HepG2 (cell line): ENCODE data around the gene IRF7. TPM values are rescaled to one million over a fixed set of nuclear protein-coding genes. Genes with fewer than 3 reads are reported as not detected.

ENCODE experiments used
- ARID2 ChIP-seq: sonication (generic); formaldehyde crosslinking; IDR thresholded peaks from 2 replicates; pipeline ENCODE4 v1.8.1; 2022; ENCODE audit warnings: mild to moderate bottlenecking, missing genetic modification reagents, borderline replicate concordance
- ATM ChIP-seq: fragments of 450-650 bp; IDR thresholded peaks from 2 replicates; pipeline ENCODE4 v1.7.1; 2017; ENCODE audit warnings: mild to moderate bottlenecking, borderline replicate concordance
- CREB1 ChIP-seq, 2 experiments: fragments of 450-650 bp in 1 of 2; IDR thresholded peaks; 2 replicates each; pipeline ENCODE4 v1.6.1; 2016 to 2017; ENCODE audit warnings: control low read depth in 1 of 2, mild to moderate bottlenecking in 1 of 2, missing compliant biosample characterization in 1 of 2, missing genetic modification characterization in 1 of 2
- ERF ChIP-seq: IDR thresholded peaks from 2 replicates; pipeline ENCODE4 v1.6.1; 2018; ENCODE audit warnings: missing biosample characterization, missing genetic modification reagents
- GATAD2A ChIP-seq: IDR thresholded peaks from 2 replicates; pipeline ENCODE4 v1.6.1; 2016
- HDAC6 ChIP-seq: fragments of 200-600 bp; sonication (generic); IDR thresholded peaks from 2 replicates; pipeline ENCODE4 v1.7.0; 2017; ENCODE audit warnings: mild to moderate bottlenecking, antibody characterized with exemption, low read length, low read depth
- MATR3 ChIP-seq: sonication (generic); formaldehyde crosslinking; IDR thresholded peaks from 2 replicates; pipeline ENCODE4 v1.4.0; 2020; ENCODE audit warnings: missing genetic modification reagents
- MYC ChIP-seq: sonication (generic); formaldehyde crosslinking; IDR thresholded peaks from 2 replicates; pipeline ENCODE4 v1.9.0; 2021; ENCODE audit warnings: missing genetic modification reagents, borderline replicate concordance
- NFYB ChIP-seq: sonication (generic); formaldehyde crosslinking; IDR thresholded peaks from 2 replicates; pipeline ENCODE4 v1.4.0; 2020; ENCODE audit warnings: missing genetic modification reagents
- RBM39 ChIP-seq: fragments of 200-400 bp; formaldehyde crosslinking; IDR thresholded peaks from one replicate; pipeline ENCODE4 v1.6.1; 2018; ENCODE audit warnings: antibody characterized with exemption, mild to moderate bottlenecking, low read depth, low read length; ENCODE audit not compliant: poor library complexity, severe bottlenecking
- ZBTB38 ChIP-seq: sonication (generic); formaldehyde crosslinking; IDR thresholded peaks from 2 replicates; pipeline ENCODE4 v1.5.1; 2020; ENCODE audit warnings: mild to moderate bottlenecking, missing genetic modification reagents
- ZC3H13 ChIP-seq: sonication (generic); formaldehyde crosslinking; IDR thresholded peaks from 2 replicates; pipeline ENCODE4 v1.8.1; 2023; ENCODE audit warnings: mild to moderate bottlenecking, missing genetic modification reagents, moderate library complexity
- ZFX ChIP-seq: sonication (generic); formaldehyde crosslinking; IDR thresholded peaks from 2 replicates; pipeline ENCODE4 v1.4.0; 2020; ENCODE audit warnings: mild to moderate bottlenecking, low read depth, missing genetic modification reagents, moderate library complexity
- ZNF530 ChIP-seq: sonication (generic); formaldehyde crosslinking; IDR thresholded peaks from 2 replicates; pipeline ENCODE4 v1.5.0; 2020; ENCODE audit warnings: low read depth, mild to moderate bottlenecking, missing genetic modification reagents
- polyA plus RNA-seq, 8 experiments: library from polyadenylated mRNA; depleted of rRNA in 3 of 8; stranded (reverse) in 7 of 8; unstranded in 1 of 8; fragments of >200 nt; fragmentation: Illumina TruSeq in 4 of 8; extraction: Trizol in 4 of 8; gene quantifications; 2 replicates each; pipeline versions ENCODE4 v1.2.1 to v1.2.3, GENCODE V29; 2011 to 2016; ENCODE audit warnings: low read depth in 4 of 8, missing spikeins in 1 of 8, mixed read lengths in 1 of 8; ENCODE audit not compliant: insufficient read depth in 1 of 8
- total RNA-seq, 5 experiments: library from RNA; depleted of rRNA; stranded (reverse); fragments of >200 nt; fragmentation: Illumina TruSeq; extraction: Trizol; gene quantifications; 2 replicates each; pipeline ENCODE4 v1.2.3, GENCODE V29; 2016; ENCODE audit warnings: low read depth in 1 of 5
- TF ChIP-seq, protein P1 (sequence below): IDR thresholded peaks from 2 replicates; pipeline ENCODE4 v1.6.1; 2016; ENCODE audit warnings: mild to moderate bottlenecking
- TF ChIP-seq, protein P2 (sequence below): sonication (generic); formaldehyde crosslinking; conservative IDR thresholded peaks from 2 replicates; pipeline ENCODE4 v1.8.1; 2023; ENCODE audit warnings: missing genetic modification reagents
- TF ChIP-seq, protein P3 (sequence below): IDR thresholded peaks from 2 replicates; pipeline ENCODE4 v1.6.1; 2016
- TF ChIP-seq, protein P4 (sequence below): sonication (generic); formaldehyde crosslinking; IDR thresholded peaks from 2 replicates; pipeline ENCODE4 v1.5.1; 2020; ENCODE audit warnings: mild to moderate bottlenecking, moderate library complexity, missing genetic modification reagents
- TF ChIP-seq, protein P5 (sequence below): sonication (generic); formaldehyde crosslinking; IDR thresholded peaks from 2 replicates; pipeline ENCODE4 v1.8.1; 2023; ENCODE audit warnings: mild to moderate bottlenecking, missing genetic modification reagents

Gene IRF7
- total and polyA plus RNA-seq, 2 of the 13 experiments (the other 11 are each of a cell fraction or from before 2014, with no cell fraction given) = not detected

DNA sequence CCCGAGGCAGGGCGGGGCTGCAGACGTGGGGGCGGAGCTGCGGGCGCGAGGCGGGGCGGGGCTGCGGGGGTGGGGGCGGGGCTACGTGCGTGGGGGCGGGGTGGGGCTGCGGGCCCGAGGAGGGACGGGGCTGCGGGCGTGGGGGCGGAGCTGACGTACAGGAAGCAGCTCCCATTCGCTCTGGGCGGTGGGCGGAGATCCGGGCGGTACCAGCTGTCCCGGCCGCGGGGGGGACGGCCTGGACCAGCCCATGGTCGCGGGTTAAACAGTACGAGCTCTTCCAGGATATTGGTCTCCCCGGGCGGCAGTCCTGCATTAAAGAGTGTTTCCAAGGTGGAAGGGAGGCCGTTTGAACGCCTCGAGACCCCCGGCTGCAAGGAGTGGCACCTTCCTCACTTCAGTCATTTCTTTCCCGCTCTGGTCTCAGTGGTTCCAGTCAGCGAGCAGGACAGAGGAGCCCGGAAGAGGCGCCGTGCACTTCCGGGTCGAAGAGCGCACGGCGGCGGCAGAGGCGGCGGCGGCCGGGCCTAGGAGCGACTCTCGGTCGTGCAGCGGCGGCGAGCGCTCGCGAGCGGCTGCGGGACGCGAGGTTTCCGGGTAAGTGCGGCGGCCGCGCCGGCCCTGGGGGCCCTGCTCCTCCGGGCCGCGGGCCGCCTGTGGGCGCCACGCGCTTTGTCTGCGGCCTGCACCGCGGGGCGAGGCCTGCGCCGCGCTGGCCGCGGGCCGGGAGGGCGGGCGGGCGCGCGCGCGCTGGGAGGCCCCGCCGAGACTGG, 39.6 kb downstream of the IRF7 start, which contains the start of gene PHRF1 (continued):
- peak; percentile 72 for TF ChIP-seq ERF (CRISPR knock-in tag)
- no peak for TF ChIP-seq MATR3
- TF ChIP-seq ZC3H13 (CRISPR knock-in tag) = no peak
- TF ChIP-seq CREB1 (IDR thresholded peaks at IDR 0.05) = peak; percentile 6; the same call in 1 of the 2 replicates
- no peak for TF ChIP-seq CREB1 (CRISPR knock-in tag; IDR thresholded peaks at IDR 0.05)
- TF ChIP-seq, protein P1, sequence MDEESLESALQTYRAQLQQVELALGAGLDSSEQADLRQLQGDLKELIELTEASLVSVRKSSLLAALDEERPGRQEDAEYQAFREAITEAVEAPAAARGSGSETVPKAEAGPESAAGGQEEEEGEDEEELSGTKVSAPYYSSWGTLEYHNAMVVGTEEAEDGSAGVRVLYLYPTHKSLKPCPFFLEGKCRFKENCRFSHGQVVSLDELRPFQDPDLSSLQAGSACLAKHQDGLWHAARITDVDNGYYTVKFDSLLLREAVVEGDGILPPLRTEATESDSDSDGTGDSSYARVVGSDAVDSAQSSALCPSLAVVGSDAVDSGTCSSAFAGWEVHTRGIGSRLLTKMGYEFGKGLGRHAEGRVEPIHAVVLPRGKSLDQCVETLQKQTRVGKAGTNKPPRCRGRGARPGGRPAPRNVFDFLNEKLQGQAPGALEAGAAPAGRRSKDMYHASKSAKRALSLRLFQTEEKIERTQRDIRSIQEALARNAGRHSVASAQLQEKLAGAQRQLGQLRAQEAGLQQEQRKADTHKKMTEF (CRISPR knock-in tag) = peak; percentile 46; the same call in 1 of the 2 replicates
- TF ChIP-seq, protein P2, sequence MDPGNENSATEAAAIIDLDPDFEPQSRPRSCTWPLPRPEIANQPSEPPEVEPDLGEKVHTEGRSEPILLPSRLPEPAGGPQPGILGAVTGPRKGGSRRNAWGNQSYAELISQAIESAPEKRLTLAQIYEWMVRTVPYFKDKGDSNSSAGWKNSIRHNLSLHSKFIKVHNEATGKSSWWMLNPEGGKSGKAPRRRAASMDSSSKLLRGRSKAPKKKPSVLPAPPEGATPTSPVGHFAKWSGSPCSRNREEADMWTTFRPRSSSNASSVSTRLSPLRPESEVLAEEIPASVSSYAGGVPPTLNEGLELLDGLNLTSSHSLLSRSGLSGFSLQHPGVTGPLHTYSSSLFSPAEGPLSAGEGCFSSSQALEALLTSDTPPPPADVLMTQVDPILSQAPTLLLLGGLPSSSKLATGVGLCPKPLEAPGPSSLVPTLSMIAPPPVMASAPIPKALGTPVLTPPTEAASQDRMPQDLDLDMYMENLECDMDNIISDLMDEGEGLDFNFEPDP = no peak
- 0 out of 2 replicates have a peak, but pooled peaks have one; percentile 36 for TF ChIP-seq MYC (CRISPR knock-in tag)
- peak; percentile 92 for TF ChIP-seq ZFX
- TF ChIP-seq ZNF530 (CRISPR knock-in tag) = no peak
- no peak for TF ChIP-seq ATM
- TF ChIP-seq, protein P3, sequence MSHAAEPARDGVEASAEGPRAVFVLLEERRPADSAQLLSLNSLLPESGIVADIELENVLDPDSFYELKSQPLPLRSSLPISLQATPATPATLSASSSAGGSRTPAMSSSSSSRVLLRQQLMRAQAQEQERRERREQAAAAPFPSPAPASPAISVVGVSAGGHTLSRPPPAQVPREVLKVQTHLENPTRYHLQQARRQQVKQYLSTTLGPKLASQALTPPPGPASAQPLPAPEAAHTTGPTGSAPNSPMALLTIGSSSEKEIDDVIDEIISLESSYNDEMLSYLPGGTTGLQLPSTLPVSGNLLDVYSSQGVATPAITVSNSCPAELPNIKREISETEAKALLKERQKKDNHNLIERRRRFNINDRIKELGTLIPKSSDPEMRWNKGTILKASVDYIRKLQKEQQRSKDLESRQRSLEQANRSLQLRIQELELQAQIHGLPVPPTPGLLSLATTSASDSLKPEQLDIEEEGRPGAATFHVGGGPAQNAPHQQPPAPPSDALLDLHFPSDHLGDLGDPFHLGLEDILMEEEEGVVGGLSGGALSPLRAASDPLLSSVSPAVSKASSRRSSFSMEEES = 0 out of 2 replicates have a peak, but pooled peaks have one; percentile 21
- no peak for TF ChIP-seq GATAD2A
- TF ChIP-seq HDAC6 = no peak
- TF ChIP-seq, protein P4, sequence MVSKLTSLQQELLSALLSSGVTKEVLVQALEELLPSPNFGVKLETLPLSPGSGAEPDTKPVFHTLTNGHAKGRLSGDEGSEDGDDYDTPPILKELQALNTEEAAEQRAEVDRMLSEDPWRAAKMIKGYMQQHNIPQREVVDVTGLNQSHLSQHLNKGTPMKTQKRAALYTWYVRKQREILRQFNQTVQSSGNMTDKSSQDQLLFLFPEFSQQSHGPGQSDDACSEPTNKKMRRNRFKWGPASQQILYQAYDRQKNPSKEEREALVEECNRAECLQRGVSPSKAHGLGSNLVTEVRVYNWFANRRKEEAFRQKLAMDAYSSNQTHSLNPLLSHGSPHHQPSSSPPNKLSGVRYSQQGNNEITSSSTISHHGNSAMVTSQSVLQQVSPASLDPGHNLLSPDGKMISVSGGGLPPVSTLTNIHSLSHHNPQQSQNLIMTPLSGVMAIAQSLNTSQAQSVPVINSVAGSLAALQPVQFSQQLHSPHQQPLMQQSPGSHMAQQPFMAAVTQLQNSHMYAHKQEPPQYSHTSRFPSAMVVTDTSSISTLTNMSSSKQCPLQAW (CRISPR knock-in tag) = no peak
- TF ChIP-seq NFYB (CRISPR knock-in tag) = peak; percentile 58
- TF ChIP-seq ZBTB38 (CRISPR knock-in tag) = no peak
- TF ChIP-seq, protein P5, sequence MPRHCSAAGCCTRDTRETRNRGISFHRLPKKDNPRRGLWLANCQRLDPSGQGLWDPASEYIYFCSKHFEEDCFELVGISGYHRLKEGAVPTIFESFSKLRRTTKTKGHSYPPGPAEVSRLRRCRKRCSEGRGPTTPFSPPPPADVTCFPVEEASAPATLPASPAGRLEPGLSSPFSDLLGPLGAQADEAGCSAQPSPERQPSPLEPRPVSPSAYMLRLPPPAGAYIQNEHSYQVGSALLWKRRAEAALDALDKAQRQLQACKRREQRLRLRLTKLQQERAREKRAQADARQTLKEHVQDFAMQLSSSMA (CRISPR knock-in tag) = no peak
- TF ChIP-seq ARID2 (CRISPR knock-in tag) = no peak
- TF ChIP-seq RBM39 = peak; percentile 33
